ENCODE data around the gene PTPRM.
A peak's percentile ranks its signal among the peaks of the same experiment; 100 is the strongest.

The PTPRM gene

DNA sequence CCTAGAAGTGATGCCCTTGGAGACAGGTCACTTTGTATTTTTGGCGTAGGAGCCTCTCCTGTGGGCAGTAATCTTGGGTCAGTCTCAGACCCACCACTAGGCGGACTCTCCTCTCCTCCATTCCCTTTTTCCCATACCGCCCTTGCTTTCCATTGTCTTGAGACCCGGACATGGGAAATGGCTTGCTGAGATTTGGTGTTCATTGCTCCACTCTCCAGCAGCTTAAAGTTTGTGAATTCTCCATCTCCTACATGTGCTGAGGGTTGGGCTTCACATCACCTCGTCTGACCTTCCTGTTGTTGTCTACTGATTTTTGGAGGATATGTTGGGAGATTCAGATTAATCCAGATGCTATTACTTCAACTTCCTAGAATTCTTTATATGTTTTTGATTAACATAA, 882.9 kb downstream of the PTPRM start:
- no peaks in the 10 kb centered on the region for H3K36me3 ChIP-seq (ENCODE audit: insufficient read depth, low read length)
- H3F3A ChIP-seq (ENCODE audit: low read depth): no peaks in the 10 kb centered on the region
- H4K20me1 ChIP-seq (ENCODE audit: insufficient read depth, low read length, poor library complexity, severe bottlenecking): no peaks in the 10 kb centered on the region
- TF ChIP-seq EZH2phosphoT487 (IDR thresholded peaks at IDR 0.05; ENCODE audit: borderline replicate concordance): no peak
- TF ChIP-seq CTCF (conservative IDR thresholded peaks at IDR 0.05; ENCODE audit: low read length): peak; percentile 55
- no peak overlapping the region for H3K9ac ChIP-seq (ENCODE audit: low read depth, low read length, poor library complexity, severe bottlenecking)
- H3K4me1 ChIP-seq (ENCODE audit: insufficient read depth, low read length, poor library complexity, severe bottlenecking): no peaks in the 10 kb centered on the region
- no peak overlapping the region for H3K4me3 ChIP-seq (ENCODE audit: low read length, poor library complexity, severe bottlenecking)
- H2AFZ ChIP-seq (ENCODE audit: low read length): no peak overlapping the region
- H3K27me3 ChIP-seq (ENCODE audit: insufficient read depth, low read length, poor library complexity, severe bottlenecking): no peaks in the 10 kb centered on the region
- H3K79me2 ChIP-seq (ENCODE audit: insufficient read depth, low read length): no peaks in the 10 kb centered on the region
- no peak overlapping the region for H3K4me2 ChIP-seq (ENCODE audit: low read depth, low read length, poor library complexity, severe bottlenecking)
- 0 out of 2 replicates have a peak, but pooled peaks cover 2% of the 10 kb centered on the region for H3K9me3 ChIP-seq (ENCODE audit: insufficient read depth, low read depth, low read length)
- no peaks in the 10 kb centered on the region for H3K9me2 ChIP-seq (replicated peaks; ENCODE audit: low read depth, low read length)

DNA sequence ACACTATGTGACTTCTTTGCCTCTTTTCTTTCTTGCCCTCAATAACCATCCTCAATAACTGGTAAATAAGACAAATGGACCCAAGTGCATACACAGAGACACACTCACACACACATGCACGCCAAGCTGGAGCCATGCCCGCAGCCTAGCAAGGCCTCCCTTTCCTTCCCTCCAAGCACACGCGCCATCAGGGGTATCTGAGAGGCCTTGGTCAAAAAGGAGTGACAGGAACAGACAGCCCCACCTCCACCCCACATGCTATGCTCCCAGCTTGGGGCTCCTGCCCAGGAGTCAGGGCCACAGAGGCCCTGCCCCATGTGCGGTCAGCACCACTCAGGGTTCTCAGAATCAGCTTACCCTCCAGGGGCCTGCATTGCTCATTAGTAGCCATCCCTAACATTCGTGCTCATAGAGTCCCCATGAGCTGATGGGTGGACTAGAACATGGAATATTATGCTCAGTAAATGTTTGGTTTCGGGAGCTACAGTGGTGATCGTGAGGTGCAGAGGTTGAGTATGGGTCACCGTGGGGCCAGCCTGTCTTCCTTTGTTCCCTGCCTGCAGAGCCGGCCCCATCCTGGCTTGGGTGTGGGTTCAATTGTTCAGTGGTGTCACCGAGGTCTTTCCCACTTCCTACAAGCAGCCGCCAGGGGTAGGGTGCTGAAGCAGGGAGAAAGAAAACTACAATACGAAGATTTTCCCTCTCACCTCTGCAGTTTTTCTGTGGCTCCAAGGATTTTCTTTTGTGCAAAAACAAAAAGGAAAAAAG, 884.0 kb downstream of the PTPRM start:
- no peak overlapping the region for H3K9ac ChIP-seq (ENCODE audit: low read depth, low read length, poor library complexity, severe bottlenecking)
- H3K9me3 ChIP-seq (ENCODE audit: insufficient read depth, low read depth, low read length): 0 out of 2 replicates have a peak, but pooled peaks cover 2% of the 10 kb centered on the region
- H3K9me2 ChIP-seq (replicated peaks; ENCODE audit: low read depth, low read length): no peaks in the 10 kb centered on the region
- no peaks in the 10 kb centered on the region for H3F3A ChIP-seq (ENCODE audit: low read depth)
- H3K79me2 ChIP-seq (ENCODE audit: insufficient read depth, low read length): no peaks in the 10 kb centered on the region
- H3K36me3 ChIP-seq (ENCODE audit: insufficient read depth, low read length): no peaks in the 10 kb centered on the region
- no peak overlapping the region for H3K4me3 ChIP-seq (ENCODE audit: low read length, poor library complexity, severe bottlenecking)
- no peaks in the 10 kb centered on the region for H4K20me1 ChIP-seq (ENCODE audit: insufficient read depth, low read length, poor library complexity, severe bottlenecking)
- H3K4me2 ChIP-seq (ENCODE audit: low read depth, low read length, poor library complexity, severe bottlenecking): no peak overlapping the region
- TF ChIP-seq EZH2phosphoT487 (IDR thresholded peaks at IDR 0.05; ENCODE audit: borderline replicate concordance) (no peak), CTCF (conservative IDR thresholded peaks at IDR 0.05; ENCODE audit: low read length) (no peak)
- H3K4me1 ChIP-seq (ENCODE audit: insufficient read depth, low read length, poor library complexity, severe bottlenecking): no peaks in the 10 kb centered on the region
- no peaks in the 10 kb centered on the region for H3K27me3 ChIP-seq (ENCODE audit: insufficient read depth, low read length, poor library complexity, severe bottlenecking)
- no peak overlapping the region for H2AFZ ChIP-seq (ENCODE audit: low read length)

- H3K9ac ChIP-seq (ENCODE audit: low read depth, low read length, poor library complexity, severe bottlenecking): no peak overlapping the region
Measured at GRCh38 chr18:8453528-8453927, 886.4 kb downstream of the PTPRM start.

More at GRCh38 chr18:8453528-8453927, 886.4 kb downstream of the PTPRM start:
- H3K79me2 ChIP-seq (ENCODE audit: insufficient read depth, low read length): no peaks in the 10 kb centered on the region
- no peaks in the 10 kb centered on the region for H4K20me1 ChIP-seq (ENCODE audit: insufficient read depth, low read length, poor library complexity, severe bottlenecking)
- H3K9me2 ChIP-seq (replicated peaks; ENCODE audit: low read depth, low read length): no peaks in the 10 kb centered on the region
- no peaks in the 10 kb centered on the region for H3K4me1 ChIP-seq (ENCODE audit: insufficient read depth, low read length, poor library complexity, severe bottlenecking)
- no peak overlapping the region for H2AFZ ChIP-seq (ENCODE audit: low read length)
- no peaks in the 10 kb centered on the region for H3K9me3 ChIP-seq (ENCODE audit: insufficient read depth, low read depth, low read length)
- no peaks in the 10 kb centered on the region for H3K36me3 ChIP-seq (ENCODE audit: insufficient read depth, low read length)
- H3K4me2 ChIP-seq (ENCODE audit: low read depth, low read length, poor library complexity, severe bottlenecking): no peak overlapping the region
- H3K4me3 ChIP-seq (ENCODE audit: low read length, poor library complexity, severe bottlenecking): no peak overlapping the region
- H3K27me3 ChIP-seq (ENCODE audit: insufficient read depth, low read length, poor library complexity, severe bottlenecking): no peaks in the 10 kb centered on the region
- no peaks in the 10 kb centered on the region for H3F3A ChIP-seq (ENCODE audit: low read depth)
- TF ChIP-seq CTCF (conservative IDR thresholded peaks at IDR 0.05; ENCODE audit: low read length): no peak
- TF ChIP-seq EZH2phosphoT487 (IDR thresholded peaks at IDR 0.05; ENCODE audit: borderline replicate concordance): no peak

Data from Loucy (cell line).